ENCODE data around the gene FAH.
"Not testable (repeated sequence)": the region's sequence is repeated elsewhere in the genome, so short reads cannot be mapped to it uniquely, and the experiment has no call there.

Gene FAH

DNA sequence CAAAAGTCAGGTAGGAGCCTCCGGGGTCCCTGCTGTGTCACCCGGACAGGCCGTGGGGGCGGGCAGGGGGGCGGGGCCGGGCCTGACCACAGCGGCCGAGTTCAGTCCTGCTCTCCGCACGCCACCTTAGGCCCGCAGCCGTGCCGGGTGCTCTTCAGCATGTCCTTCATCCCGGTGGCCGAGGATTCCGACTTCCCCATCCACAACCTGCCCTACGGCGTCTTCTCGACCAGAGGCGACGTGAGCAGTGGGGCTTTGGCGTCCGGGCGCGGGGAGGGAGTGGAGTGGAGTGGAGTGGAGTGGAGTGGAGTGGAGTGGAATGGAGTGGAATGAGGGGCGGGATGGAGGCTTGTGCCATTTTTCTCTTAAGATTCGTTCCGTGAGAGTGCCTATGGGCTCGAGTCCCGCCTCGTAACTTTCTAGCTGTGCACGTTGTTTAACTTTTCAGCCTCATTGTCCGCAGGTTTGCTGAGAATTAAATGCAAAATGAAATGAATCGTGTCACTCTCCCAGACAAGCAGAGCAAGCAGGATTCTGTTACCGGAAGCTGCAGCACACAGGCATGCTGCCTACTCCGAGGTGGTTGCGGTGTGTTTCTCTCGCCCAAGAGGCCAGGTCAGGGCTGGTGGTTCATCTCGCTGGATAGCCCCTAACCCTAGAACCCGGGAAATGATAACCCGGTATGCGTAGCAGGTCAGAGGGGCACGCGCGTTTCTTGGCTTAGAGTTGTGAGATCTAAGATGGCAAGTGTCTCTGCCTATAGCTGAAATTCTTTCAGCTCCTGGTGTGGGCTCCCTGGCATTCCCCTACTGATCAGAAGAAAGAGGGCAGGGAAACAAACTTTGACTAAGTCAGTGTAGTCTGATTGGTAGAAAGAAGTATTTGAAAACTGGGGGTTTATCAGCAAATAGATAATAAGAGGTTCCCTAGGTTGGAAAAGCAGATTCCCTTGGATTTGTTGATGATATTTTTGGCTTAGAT lies at the start of gene FAH:
TSS of gene FAH (plus strand) at position 104 of the 981 bp plus-strand sequence. CDS start at position 160, 56 bp downstream.
- peak; percentile 65 for DNase-seq

DNA sequence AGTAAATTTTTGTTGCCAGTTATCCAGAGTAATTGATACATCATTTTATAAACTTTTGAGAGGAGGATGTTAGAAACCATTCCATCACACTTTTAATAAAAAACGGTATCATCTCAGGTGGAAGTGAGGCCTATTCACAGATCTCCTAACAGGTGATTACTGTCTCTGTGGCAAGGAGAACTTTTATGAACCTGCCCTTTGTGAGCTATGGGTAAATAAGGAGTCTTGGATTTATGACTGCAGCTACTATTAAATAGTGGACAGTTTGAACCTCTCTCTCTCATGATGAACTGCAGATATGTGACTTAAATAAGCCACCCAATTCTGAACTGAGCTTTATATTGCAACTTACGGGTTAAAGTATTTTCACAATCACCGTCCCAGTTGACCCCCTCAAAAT lies 47.6 kb upstream of the FAH start:
- DNase-seq = no peak

DNA sequence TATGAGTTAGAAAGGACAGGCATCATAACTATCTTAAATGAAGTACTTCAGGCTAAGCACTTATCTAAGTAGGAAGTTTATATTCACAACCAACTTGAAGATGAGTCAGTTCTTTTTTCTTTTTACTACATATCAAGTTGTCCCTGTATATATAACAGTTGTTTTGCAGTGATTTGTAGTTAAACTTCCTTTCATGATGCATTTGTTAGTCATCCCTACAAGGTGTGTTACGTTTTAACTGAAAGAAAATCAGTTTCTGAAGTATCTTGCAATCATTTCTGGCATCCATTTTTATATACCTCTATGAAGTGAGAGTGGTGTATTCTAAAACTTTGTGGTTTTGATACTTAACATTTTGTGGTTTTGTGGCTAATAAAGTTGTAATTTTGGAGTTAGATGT lies 47.2 kb upstream of the FAH start:
- DNase-seq = no peak

DNA sequence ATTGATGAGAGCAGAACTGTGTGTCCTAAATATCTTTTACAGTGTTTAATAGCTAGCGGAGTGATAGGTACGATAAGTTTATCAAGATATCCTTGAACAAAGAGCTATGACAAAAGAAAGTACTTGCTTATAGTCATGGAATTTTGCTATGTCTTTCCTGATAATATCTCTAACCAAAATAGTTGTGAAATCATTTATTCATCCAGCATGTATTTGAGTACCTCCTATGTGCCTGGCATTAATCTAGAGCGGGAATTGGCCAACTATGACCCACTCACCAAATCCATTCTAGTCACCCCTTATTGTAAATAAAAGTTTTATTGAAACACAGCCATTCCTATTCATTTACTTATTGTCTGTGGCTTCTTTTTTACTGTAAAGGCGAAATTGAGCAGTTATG lies 46.7 kb upstream of the FAH start:
- no peak for DNase-seq

DNA sequence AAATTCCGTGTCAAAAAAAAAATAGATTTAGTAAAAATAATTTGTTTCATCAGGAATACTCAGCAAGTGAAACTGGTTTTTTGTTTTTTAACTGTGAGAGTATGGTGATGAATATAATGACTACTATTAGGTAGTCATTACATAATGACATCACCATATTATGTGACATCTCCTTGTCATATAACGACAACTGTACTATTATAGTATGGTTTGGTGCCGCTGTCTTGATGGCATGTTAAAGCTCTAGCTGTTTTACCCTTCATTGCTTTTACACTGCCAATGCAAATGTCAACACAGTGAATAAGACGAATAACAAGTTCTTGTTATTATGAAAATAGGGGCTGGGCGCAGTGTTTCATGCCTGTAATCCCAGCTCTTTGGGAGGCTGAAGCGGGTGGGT lies 45.6 kb upstream of the FAH start:
- DNase-seq = no peak

DNA sequence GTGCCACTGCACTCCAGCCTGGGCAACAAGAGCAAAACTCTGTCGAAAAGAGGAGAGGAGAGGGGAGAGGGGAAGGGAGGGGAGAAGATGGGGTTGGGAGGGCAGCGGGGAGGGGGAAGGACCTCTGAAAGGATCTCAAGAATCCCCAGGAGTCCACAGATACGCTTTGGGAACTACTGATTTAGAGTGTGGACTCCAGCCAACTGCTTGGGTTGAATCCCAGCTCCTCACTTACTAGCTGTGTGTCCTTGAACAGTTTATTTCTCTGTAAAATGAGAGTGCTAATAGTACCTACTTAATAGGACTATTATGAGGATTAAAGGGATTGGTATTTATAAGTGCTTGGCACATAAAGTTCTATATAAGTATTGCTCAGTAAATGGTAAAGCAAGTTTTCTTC lies 45.0 kb upstream of the FAH start:
- DNase-seq = no peak

DNA sequence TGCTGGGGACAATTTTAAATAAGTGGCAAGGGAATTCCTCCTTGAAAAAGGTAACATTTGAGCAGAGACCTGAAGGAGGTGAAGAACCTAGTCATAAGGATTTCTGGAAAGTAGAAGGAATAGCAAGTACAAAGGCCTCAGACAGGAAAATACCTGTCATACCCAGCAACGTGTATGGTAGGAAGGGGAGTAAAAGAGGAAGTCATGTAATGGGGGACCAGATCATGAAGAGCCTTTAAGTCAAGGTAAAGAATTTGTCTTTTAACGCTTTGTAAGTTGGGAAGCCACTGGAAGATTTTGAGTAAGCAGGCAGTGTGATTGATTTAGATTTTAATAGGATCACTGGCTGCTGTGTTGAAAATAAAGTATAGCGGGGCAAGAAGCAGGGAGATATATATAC lies 43.4 kb upstream of the FAH start:
- no peak for DNase-seq

DNA sequence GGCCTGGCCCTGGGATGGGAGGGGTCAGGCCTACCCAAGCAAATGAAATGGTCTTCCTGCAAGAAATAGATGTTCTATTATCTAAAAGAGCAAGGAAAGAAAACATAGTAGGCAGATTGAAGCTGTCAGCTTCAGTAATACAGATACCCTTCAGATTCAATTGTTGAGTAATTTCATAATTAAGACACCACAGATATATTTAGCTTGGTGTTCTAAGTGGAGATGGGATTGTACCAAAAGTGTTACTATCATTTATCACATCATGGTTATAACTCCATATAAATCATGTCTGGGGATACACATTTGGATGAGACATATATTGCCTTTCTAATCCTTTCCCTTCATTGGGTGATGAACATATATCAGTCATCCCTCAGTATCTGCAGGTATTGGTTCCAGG lies 41.9 kb upstream of the FAH start:
- no peak for DNase-seq

DNA sequence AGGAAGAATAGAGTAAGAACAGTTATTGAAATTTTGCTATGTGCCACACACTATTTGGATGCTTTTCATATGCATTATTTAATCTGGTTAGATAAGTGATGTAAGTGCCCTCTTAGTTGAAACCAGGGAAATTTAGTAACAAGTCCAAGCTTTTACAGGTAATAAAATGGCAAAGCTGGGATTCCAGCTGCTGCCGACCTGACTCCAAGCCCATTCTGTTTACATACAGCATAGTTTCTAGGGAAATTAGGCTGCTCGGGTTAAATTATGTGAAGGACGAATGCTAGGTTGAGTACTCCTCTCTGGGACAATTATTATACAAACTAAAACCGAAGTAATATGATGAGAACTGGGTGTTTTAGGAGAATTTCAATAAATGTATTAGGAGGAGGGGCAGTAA lies 38.7 kb upstream of the FAH start:
- no peak for DNase-seq

DNA sequence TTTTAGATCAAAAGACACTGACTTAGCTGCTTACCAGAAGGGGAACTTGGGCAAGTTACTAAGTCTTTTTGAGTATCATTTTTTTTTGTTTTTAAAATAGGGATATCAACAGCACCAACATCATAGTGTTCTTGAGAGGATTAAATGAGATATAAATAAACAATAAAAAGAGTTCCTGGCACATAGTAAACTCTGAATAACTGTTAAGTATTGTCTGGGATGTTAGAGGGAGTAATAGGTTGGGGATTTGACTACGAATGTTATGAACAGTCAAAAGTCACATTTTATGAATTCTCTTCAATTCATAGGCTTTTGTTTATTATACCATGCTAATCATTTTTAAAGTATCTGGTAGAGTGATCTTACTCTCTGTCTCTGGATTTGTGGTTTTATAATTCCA lies 37.8 kb upstream of the FAH start:
- no peak for DNase-seq

DNA sequence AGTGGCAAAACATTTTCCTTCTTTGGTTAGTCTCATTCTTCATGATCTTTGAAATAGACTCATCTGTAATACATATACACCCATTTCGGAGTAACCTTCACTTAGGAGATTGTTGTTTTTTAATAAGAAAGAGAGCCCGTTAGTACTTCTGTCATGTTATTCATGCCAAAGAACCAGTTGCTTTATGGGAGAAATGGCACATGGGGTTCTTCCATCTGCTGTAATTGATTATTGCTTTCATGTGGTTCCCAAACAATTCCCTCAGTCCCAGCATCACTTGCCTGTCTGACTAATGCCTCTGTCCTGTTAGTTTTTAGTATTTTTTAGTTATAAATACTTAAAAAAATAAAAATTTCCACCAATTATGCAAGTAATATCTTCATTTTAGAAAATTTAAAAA lies 33.8 kb upstream of the FAH start:
- no peak for DNase-seq

DNA sequence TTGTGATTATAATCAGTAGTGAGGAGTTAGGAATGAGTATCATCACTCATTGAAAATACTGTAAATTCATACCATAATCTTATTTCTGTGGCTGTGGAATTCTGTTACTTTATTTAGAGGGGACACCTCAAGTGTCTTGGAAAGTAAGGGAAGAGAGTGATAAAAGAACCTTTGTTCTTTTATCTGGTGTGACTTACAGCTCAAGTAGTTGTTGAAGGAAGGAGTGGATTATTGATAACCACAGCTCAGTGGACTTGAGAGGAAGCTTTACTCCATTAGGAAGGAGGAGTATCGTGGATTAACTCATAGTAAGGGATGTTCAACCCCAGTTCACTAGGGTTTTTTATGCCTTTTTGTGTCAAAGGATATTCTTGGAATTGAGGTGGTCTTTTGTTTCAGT lies 32.2 kb upstream of the FAH start:
- no peak for DNase-seq

DNA sequence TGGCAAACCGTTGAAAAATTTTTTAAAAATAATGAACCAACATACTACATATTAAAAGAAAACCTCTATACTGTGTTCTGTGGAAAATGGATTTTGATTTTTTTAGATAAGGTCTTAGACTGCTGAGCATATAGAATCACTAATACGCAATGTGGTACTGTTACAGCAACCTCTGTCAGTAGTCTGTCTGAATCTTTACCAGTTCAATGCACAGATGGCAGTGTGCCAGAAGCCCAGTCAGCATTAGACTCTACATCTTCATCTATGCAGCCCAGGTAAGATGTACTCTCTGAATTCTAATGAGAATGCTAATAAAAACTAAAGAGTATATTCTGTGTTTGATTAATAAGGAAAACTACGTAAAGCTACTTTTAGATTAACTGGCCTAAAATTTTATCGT lies 31.3 kb upstream of the FAH start:
- DNase-seq = no peak

DNA sequence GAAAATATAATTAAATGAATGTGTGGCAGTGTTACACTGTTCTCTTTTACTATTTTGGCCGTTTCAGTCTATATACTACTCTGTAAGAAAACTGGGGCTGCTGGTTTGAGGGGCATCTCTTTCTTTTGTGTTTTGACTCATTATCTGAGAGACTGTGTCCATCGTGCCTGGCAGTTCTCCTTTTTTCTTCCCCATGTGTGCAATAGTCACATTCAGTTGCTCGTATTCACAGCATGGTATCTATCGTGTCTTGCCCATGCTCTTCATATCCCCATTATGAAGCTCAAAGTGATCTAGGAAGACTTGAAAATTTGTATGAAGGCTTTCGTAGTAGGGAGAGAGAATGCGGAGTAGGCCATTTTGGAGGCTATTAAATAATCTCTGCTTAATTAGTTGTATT lies 29.8 kb upstream of the FAH start:
- peak; percentile 71 for DNase-seq

DNA sequence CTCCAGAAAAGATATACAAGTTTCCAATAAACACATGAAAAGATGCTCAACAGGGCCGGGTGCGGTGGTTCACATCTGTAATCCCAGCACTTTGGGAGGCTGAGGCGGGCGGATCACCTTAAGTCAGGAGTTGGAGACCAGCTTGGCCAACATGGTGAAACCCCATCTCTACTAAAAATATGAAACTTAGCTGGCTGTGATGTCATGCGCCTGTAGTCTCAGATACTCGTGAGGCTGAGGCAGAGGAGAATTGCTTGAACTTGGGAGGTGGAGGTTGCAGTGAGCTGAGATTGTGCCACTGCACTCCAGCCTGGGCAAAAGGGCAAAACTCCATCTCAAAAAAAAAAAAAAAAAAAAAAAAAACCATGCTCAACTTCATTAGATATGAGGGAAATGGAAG lies 25.5 kb upstream of the FAH start:
- not testable (repeated sequence) for DNase-seq

DNA sequence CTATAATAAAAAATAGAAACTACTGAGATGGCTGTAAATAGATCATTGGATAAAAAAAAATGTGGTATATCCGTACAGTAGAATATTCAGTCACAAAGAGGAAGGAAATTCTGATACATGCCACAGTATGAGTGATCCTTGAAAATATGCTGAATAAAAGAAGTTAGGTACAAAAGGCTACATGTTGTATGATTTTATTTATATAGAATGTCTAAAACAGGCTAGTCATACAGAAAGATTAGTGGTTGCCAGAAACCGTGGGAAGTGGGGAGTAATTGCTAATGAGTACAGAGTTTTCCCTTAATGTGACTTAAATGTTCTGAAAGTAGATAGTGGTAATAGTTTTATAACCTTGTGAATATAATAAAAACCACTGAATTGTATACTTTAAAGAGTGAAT lies 24.9 kb upstream of the FAH start:
- no peak for DNase-seq

DNA sequence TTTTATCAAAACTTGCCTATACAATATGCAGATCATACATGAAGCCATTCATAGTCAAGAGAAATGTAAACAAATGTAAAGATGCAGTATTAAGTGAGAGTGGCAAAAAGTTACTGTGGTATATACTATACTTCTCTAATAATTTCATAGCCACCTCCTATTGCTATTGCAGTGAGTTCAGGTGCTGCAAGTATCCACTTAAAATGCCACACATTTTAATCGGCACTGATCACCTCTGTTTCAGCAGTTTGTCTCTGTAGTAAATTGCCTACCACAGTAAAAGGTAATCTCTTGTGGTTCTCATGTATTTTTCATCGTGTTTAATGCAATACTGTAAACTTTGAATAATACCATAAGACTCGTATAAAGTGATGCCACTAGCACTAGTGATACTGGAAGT lies 20.4 kb upstream of the FAH start:
- no peak for DNase-seq

DNA sequence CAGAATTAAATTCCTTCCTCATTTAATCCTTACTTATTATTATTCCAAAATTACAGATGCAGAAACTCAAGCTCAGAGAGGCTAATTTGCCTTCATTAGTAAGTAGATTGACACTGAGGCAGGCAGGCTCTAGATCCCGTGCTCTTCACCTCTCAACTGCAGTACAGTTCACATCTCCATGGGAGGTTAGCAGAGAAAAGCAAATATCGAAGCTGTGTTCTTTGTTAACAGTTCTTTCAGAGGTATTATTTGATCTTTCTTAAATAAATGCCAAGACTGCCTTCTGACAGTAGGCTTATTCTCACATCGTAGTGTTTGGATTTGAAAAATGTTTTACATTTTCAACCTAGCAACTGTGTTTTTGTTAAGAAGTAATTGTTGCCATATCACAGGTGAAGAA lies 15.9 kb upstream of the FAH start:
- no peak for DNase-seq

DNA sequence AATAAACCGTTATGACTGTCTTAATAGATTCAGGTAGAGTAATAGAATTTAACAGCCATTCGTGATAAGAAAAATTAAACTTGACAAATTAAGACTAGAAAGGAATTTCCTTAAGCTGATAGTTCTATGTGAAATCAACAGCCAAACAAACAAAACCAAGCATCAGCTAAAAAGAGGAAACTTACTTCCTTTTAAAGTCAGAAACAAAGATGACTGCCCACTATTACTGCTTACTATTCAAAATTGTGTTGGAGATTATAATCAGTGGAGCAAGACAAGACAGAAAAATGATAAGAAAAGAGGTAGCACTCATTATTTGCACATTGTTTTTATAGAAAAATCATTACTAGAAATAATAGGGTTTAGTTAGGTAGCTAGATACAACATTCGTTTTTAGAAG lies 13.8 kb upstream of the FAH start:
- no peak for DNase-seq

DNA sequence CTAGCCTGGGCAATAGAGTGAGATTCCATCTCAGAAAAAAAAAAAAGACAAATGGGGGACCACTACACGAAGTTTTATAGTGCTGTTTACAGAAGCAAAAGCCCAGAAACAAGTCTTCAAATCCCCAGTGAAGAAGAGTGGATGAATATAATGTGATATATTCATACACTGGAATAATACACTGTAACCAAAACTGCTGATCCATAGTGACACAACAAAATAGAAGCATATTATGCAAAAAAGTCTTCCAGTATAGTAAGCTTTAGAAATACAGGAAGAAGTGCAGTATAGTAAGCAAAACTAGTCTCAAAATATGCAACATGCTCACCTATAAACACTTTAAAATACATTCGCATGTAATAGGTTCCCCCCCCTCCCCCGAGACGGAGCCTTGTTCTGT lies 11.9 kb upstream of the FAH start:
- DNase-seq = no peak

DNA sequence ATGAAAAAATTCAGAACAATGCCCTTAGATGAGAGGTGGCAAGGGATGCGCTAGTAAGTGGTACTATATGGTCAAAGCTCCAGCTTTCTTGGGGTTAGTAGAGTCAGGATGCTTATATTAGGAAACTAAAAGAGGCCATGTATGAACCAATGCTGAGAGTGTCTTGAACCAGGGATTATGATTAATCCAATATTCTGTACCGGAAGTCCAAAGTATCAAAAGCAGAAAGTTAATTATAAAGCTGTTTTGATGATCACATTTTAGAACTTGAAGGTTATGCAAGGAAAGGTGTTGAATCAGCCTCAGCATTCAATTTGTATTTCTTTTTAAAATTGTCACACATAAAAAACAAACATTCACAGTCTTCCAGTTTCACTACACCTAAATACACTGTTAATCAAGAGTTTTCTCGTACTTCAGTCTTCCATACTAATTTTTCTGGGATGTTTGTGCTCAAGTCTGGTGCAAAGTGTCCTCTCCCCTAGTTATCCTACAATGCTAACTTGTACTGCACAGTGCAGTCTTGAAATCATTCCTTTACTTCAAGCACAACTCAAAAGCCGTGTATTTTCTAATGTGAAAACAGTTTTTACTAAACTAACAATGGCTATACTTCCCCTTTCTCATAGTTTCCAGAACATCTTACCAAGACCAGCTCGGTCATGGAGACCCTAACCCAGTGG lies 10.7 kb upstream of the FAH start:
- no peak for DNase-seq

DNA sequence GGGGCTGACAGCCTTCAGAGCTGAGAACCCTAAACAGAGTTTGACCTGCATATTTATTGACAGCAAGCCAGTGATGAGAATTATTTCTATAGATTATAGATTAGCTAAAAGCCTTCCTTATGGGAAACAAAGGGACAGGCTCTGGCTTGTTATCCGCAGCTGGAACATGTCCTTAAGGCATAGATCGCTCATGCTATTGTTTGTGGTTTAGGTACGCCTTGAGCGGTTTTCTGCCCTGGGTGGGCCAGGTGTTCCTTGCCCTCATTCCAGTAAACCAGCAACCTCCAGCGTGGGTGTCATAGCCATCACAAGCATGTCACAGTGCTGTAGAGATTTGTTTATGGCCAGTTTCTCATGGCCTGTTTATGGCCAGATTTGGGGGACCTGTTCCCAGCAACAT lies 10.2 kb upstream of the FAH start:
- DNase-seq = no peak

DNA sequence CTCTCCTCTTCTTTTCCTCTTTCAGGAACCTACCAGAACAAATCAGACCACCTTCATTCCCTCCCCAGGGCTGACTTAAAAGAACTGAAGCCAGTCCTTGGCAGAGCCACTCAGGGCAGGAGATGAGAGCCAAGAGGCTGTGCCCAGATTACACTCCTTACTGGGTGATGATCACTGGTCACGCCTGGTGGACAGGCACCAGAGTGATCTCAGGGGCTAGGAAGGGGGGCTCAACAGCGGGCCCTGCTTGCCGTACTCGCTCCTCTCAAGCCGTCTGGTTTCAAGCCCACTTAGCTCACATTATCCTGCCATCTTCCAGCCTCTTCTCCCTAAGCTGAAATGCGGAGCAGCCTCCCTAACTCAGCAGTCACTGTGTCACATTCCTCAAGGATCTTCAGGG lies 1.7 kb upstream of the FAH start:
- no peak for DNase-seq

DNA sequence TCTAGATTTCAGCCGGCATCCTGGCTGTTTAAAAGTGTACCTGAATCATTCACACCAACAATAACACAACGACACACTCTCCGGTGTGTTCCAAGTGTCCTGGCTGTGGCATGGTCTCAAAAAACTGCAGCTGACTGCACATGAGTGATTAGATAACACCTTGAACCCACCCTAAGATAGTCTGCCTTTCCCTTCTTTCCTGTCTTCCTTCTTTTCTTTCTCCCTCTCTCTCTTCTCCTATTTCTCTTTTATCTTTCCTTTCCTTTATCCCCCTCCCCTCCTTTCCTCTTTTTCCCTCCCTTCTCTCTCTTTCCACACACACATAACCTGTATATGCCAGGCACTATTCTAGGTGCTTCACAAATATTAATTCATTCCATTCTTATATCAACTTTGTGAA lies 1.2 kb upstream of the FAH start:
- DNase-seq = no peak
